ENCODE data around the gene BHLHA9. TPM values are rescaled to one million over a fixed set of nuclear protein-coding genes. Genes with fewer than 3 reads are reported as not detected.

The BHLHA9 gene
- total RNA-seq, 6 experiments from 2014 or later, result not detected

DNA sequence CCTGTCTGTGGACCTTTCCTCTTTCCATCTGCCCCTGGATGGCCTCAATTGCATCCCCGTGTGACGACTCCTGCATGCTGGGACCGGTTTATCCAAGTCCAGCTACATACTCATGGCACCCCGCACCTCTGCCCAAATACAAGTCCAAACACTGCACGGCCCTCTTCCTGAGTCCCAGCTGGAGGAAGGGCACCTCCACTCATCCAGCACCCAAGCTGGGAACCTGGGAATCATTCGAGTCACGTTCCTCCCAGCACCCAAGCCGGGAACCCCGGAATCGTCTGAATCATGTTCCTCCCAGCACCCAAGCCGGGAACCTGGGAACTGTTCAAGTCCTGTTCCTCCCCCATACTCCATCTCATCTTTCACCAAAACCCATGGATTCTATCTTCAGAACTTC is 19.5 kb downstream of the BHLHA9 start:
- TF ChIP-seq, protein P1, sequence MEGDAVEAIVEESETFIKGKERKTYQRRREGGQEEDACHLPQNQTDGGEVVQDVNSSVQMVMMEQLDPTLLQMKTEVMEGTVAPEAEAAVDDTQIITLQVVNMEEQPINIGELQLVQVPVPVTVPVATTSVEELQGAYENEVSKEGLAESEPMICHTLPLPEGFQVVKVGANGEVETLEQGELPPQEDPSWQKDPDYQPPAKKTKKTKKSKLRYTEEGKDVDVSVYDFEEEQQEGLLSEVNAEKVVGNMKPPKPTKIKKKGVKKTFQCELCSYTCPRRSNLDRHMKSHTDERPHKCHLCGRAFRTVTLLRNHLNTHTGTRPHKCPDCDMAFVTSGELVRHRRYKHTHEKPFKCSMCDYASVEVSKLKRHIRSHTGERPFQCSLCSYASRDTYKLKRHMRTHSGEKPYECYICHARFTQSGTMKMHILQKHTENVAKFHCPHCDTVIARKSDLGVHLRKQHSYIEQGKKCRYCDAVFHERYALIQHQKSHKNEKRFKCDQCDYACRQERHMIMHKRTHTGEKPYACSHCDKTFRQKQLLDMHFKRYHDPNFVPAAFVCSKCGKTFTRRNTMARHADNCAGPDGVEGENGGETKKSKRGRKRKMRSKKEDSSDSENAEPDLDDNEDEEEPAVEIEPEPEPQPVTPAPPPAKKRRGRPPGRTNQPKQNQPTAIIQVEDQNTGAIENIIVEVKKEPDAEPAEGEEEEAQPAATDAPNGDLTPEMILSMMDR (IDR thresholded peaks at IDR 0.05), result no peak
- no peak overlapping the region for H3K4me3 Mint-ChIP-seq
- H3K4me1 Mint-ChIP-seq (ENCODE audit: low read depth), result peaks cover 7% of the 10 kb centered on the region; the same call in 1 of the 2 replicates
- peaks cover 15% of the 10 kb centered on the region for H3K27me3 Mint-ChIP-seq (ENCODE audit: insufficient read depth)
- peaks cover 17% of the 10 kb centered on the region for H3K36me3 Mint-ChIP-seq (ENCODE audit: low read depth)
- no peak overlapping the region for H3K27ac Mint-ChIP-seq
- peaks cover 42% of the 10 kb centered on the region for H3K9me3 Mint-ChIP-seq
- no peak for DNase-seq

- Mint-ChIP-seq H3K4me3 (no peak overlapping the region), H3K27me3 (ENCODE audit: insufficient read depth) (peaks cover 19% of the 10 kb centered on the region), H3K4me1 (ENCODE audit: low read depth) (peaks cover 7% of the 10 kb centered on the region; the same call in 1 of the 2 replicates), H3K9me3 (peaks cover 42% of the 10 kb centered on the region), H3K27ac (no peak overlapping the region), H3K36me3 (ENCODE audit: low read depth) (peaks cover 17% of the 10 kb centered on the region)
- no peak for DNase-seq
- TF ChIP-seq, protein P1 (IDR thresholded peaks at IDR 0.05), result no peak
Measured at GRCh38 chr17:1290676-1291075, 20.4 kb downstream of the BHLHA9 start.

- Mint-ChIP-seq H3K27me3 (ENCODE audit: insufficient read depth) (peaks cover 33% of the 10 kb centered on the region), H3K9me3 (peaks cover 31% of the 10 kb centered on the region), H3K27ac (no peak overlapping the region), H3K4me3 (no peak overlapping the region), H3K36me3 (ENCODE audit: low read depth) (peaks cover 12% of the 10 kb centered on the region), H3K4me1 (ENCODE audit: low read depth) (peaks cover 7% of the 10 kb centered on the region; the same call in 1 of the 2 replicates)
- DNase-seq, result no peak
- TF ChIP-seq, protein P1 (IDR thresholded peaks at IDR 0.05), result no peak
Measured at GRCh38 chr17:1294157-1294717, 24.0 kb downstream of the BHLHA9 start.

DNA sequence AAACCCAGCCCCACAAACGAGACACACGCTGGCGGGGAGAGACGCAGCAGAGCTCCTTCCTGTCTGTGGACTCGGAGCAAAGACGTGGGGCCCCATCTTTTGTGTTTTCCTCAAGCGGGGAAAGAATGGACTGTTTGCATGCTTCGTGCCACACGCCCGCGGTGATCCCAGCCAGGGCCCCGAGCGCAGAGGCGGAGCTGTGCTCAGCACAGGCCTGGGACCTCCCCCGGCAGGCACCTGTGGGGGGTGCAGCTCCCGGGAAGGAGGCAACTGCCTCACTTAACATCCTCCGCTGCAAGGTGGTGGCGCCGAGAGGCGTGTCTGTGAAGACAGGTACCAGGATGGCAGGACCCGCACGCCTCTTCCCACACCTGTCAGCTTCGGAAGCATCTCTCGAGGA is 28.4 kb downstream of the BHLHA9 start:
- Mint-ChIP-seq H3K4me3 (no peak overlapping the region), H3K4me1 (ENCODE audit: low read depth) (no peaks in the 10 kb centered on the region), H3K36me3 (ENCODE audit: low read depth) (peaks cover under 1% of the 10 kb centered on the region; the same call in 1 of the 2 replicates), H3K27me3 (ENCODE audit: insufficient read depth) (peaks cover 46% of the 10 kb centered on the region), H3K9me3 (peaks cover 2% of the 10 kb centered on the region; the same call in 1 of the 2 replicates), H3K27ac (no peak overlapping the region)
- no peak for DNase-seq
- TF ChIP-seq, protein P1 (IDR thresholded peaks at IDR 0.05), result no peak

DNA sequence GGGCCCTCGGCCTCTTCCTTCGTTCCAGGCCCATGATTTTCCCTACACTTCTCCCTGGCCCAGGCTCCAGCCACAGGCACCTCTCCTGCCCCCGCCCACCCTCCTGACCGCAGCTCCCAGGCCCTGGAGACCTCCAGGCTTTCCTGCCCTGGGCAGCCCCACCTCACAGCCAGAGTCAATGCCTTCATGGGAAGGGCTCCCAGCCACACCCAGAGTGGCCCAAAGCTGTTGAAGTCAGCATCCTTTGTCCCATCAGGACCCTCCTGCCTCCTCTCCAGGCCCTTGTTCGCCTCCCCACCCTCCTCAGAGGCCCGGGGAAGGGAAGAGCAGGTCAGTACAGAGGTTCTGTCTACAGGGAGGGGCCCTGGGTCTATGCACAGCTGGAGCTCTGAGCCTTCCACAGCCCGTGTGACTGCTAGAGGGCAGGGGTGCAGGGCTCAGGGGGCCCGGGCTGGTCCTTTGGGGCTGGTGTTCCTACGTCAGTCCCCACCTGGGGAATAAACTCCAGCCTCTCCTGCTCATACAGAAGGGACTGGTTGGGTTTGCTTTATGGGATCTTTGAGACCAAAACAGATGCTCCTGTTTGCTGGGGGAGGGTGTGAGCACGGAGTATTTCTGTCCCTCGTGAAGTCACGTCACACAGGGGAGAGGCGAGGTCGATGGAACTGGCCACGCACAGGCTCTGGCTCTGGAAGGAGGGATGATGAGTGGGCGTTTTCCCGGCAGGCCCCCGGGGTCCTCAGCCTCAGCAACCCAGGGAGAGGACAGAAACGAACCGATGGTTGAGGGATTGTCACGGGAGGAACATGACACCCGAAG is 29.5 kb downstream of the BHLHA9 start:
- no peaks in the 10 kb centered on the region for H3K9me3 Mint-ChIP-seq
- no peak overlapping the region for H3K27ac Mint-ChIP-seq
- no peak for DNase-seq
- peaks cover 47% of the 10 kb centered on the region for H3K27me3 Mint-ChIP-seq (ENCODE audit: insufficient read depth)
- no peaks in the 10 kb centered on the region for H3K36me3 Mint-ChIP-seq (ENCODE audit: low read depth)
- H3K4me1 Mint-ChIP-seq (ENCODE audit: low read depth), result no peaks in the 10 kb centered on the region
- no peak overlapping the region for H3K4me3 Mint-ChIP-seq
- TF ChIP-seq, protein P1 (IDR thresholded peaks at IDR 0.05), result no peak

All from HFFc6 (cell line).